Stimulated activated CD4-positive, alpha-beta T cell treated with anti-CD3 and anti-CD28 coated beads, TNF-alpha, amount 100 ng/mL, for 4 hours (primary cell): Measurements from ENCODE around the gene NUP188.
"Not testable (repeated sequence)": the region's sequence is repeated elsewhere in the genome, so short reads cannot be mapped to it uniquely, and the experiment has no call there.

Experiments used
- DNase-seq, 3 experiments: peaks; one replicate each; pipeline ENCODE4 v3.0.0-alpha.2; 2020; ENCODE audit warnings: low read depth in 3 of 3

NUP188 gene

DNA sequence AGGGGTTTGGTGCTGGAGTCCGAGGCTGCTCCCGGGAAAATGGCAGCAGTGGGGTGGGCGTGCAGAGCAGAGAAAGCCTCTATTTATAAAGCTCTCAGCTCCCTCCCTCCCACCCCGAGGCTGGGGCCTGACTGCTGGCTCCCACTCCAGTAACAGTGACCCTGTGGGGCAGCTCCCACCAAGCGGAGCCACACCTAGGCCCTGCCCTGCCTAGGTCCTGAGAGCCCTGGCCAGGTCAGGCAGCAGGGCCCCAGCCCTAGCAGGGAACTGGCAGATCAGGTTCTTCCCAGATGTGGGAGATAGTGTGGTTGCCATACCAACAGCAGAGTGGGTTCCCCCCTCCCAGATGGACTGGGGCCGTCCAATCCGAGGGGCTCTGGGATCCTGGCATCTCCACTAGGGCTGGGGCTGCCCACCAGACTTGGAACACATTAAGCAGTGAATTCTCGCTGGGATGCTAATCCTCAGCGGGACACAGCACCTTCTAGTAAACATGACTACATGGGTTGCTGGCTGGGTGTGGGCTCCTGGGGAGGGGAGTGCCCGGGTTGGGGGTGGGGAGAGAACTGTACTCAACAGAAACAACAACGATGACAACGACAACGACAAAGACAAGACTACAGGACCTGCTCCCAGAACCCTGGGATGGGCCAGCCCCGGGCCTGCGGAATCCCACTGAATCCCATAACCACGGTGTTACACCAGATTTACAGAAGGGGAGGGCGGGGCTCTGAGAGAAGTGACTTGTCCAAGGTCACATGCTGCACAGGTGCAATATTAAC lies 79.1 kb downstream of the NUP188 start:
- no peak for DNase-seq

DNA sequence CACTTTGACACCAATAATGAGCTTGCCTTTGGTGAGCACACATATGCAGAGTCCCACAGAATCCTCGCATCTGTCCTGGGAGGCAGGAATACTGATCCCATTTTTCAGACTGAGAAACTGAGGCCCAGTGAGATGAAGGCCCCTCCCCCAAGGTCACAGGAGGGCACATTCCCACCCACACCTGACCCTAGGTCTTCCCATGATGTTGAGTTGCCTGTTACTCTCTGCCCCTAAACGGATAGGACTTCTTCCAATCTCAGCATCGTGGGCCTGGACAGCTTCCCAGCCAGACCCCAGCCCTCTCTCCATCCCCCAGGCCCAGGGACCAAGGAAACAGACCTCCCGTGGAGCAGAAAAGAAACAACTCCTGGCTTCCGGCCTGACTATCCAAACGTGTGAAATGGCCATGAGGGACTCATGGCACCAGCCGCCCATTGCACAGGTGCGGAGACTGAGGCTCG lies 79.8 kb downstream of the NUP188 start:
- no peak for DNase-seq

DNA sequence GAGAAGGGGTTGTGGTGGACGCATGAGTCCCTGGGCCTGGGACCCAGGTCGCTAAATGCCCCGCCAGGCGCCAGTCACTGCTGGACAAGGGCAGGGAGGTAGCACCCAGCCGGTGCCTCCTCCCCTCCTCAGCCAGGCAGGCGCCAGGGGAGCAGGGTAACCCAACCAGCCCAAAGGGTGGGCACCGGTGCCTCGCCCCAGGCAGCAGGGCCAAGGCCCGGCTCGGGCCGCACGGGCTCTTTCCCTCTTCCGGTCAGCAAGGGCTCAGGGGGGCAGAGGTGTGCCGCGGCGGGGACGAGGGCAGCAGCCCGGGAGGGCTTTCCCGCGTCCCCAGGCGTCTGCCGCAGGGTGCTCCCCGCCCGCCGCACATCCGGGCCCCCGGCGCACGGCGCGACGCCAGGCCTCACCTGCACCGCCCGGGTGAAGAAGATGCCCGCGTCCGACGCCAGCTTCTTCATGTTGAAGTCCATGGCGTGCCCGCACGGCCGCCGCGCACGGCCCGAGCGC lies 80.2 kb downstream of the NUP188 start:
- no peak for DNase-seq

DNA sequence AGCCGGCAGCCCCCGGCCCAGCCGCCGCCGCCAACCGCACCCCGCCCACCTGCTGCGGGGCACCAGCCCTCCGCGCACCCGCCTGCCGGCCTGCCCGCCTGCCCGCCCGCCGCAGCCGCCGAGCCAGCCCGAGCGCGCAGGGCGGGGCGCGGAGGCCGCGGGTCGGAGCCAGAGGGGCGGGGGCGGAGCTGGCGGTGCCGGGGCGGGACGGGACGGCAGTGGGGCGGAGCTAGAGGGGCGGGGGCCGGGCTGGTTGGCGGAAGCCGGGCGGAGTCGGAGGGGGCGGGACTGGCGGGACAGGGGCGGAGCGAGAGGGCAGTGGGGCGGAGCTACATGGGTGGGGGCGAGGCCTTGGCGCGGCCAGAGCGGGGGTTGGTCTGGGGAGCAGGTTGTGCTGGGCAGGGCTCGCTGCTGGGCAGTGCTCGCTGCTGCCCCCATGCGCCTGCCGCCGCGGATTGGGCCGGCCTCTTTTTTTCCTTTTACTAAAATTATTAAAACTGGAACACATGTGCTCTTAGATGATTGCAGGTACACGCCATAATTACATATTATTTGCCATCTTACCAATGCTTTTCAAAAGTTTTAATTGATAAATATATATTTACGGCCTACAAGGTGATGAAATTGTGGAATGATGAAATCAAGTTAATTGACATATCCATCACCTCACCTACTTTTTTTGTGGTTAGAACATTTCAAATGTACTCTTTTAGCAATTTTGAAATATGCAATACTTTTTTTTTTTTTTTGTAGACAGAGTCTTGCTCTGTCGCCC lies 80.9 kb downstream of the NUP188 start, which contains the start of gene SH3GLB2:
SH3GLB2 (minus strand) TSS at position 140 of the 775 bp plus-strand sequence. CDS start 177 bp downstream, outside the sequence.
- DNase-seq: peak; percentile 91 to 96 (median 92)

GRCh38 chr9:129030191-129030590 lies 82.7 kb downstream of the NUP188 start:
- DNase-seq: no peak

DNA sequence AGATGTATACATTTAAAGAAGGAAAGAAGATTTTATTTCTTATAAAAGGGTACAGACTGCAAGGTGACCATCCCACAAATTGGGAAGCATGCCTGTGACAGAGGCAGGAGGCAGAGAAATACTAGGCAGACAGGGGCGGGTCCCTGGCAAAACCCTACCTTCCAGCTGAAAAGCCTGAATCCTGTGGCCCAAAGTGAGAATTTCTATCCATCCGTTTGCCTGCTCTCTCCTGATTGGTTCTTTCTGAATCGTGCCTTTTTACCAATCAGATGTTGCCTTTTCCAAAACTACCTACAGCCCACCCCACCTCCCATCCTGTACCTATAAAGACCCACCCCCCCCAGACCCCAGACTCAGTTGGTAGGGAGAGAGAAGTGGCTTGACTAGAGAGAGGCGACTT lies 84.0 kb downstream of the NUP188 start:
- no peak for DNase-seq

- DNase-seq: no peak
Measured at GRCh38 chr9:129032541-129033159, 85.2 kb downstream of the NUP188 start.

DNA sequence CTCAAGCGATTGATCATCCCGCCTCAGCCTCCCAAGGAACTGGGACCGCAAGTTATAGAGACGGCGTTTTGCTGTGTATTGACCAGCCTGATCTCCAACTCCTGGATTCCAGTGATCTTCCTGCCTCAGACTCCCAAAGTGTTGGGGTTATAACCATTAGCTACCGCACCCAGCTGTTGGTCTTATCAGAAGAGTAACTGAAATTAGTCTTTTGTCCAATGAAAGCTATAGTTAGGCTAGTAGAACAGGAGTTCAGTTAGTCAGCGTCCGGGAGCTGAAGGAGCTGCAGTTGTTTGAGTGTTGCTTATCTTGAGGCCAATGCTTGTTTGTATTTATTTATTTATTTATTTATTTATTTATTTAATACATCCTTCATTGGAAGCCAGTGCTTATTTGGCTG lies 85.7 kb downstream of the NUP188 start:
- DNase-seq: no peak

DNA sequence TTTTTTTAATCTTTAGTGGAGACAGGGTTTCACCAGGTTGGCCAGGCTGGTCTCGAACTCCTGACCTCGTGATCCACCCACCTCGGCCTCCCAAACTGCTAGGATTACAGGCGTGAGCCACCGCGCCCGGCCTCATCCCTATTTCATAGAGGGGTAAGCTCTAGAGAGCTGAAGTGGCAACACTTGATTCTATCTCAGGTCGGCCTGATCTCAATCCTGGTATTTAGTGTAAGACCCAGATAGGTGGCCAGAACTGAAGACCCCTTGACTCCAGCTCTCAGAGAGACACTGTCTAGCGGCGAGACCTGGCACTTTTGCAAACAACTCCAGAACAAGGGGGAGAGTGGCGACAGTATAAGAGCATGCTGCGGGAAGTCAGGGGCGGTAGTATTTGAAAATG lies 88.3 kb downstream of the NUP188 start:
- DNase-seq: not testable (repeated sequence)

GRCh38 chr9:129036241-129036922 lies 88.9 kb downstream of the NUP188 start, which contains the start of gene MIGA2:
Gene MIGA2, plus strand, starts transcription at chr9:129036626. Its CDS starts 3,969 bp downstream, at chr9:129040595.
- DNase-seq: peak; percentile 76 to 82 (median 77)

DNA sequence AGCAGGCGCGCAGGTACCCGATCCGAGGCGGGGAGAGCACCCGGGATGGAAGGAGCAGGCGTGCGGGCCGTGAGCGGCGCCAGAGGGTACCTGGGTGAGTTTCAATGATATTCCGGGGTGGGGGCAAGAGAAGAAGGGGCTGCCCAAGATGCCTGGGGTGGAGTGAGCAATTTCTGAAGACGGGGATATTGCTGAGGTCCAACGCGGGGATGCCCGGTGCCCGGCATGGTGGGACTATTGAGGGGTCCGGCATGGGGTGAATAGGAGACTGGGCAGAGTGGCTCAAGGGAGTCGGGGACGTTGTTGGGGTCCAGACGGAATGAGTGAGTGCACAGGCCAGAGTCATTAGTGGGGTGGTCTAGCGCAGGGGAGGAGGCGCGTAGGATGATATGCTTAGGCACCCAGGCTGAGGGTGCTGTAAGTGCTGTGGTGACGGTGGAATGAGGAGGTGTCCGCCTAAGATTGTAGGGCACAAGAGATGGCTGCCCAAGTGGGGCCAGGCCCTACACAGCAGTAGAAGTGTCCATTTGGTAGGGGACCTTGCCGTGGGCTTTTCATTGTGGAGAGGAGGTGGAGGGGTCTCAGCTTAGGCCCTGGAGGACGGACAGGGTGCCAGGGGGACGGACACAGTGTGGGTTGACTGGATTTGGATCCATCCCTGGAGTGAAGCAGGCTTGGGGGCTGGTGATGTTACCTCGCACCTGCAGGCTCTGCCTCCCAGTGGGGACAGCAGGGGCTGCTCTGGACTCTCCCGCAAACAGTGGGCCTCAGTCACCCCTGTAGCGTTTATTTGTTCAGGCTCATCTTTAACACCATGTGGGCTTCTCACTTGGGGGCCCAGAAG lies 89.6 kb downstream of the NUP188 start:
- DNase-seq: no peak

DNA sequence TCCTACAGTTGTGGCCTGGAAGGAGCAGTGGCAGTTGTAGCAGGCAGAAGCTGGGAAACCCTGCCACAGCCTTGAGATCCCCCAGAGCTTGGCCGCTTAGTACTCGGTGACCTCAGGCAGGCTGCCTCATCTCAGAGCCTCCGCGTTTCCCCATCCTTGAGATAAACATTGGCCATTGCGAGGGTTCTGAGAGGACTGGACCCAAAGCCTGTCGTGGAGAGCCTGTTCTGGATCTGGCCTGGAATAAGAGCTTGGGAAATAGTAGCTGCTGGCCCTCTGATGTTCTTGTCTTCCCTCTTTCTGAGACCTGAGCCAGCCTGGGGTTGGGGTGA lies 90.2 kb downstream of the NUP188 start:
- no peak for DNase-seq

DNA sequence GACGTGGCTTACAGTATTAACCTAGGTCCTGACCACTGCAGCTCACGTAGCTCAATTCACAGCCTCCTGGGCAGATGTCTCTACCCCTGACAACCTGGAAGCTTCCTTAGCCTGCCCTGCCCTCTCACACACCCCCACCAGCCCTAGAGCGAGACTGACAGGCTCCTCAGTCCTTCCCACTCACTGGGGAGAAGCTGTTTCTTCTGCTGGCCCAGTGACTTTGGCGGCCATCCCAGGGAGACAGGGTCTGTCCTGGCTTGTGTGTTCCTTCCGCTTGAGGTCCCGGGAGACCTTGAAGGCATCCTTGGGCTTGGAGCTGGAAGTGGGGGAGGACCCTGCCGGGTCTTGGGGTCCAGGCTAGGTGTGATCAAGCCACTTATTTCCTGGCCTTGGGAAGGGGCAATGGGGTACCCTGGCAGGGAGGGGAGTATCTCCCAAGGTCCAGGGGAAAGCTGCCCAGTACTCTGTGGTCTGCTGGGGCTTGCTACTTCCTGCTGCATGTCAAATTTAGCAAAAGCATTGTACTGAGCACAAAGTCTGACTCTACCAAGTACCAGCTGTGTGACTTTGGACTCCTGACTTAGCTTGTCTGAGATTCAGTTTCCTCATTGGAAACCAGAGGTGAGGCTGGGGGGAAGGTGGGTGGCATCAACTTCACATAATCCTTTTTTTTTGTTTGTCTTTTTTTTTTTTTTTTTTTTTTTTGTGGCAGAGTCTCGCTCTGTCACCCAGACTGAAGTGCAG lies 90.8 kb downstream of the NUP188 start:
- no peak for DNase-seq

GRCh38 chr9:129040113-129040643 lies 92.7 kb downstream of the NUP188 start:
- DNase-seq: no peak

DNA sequence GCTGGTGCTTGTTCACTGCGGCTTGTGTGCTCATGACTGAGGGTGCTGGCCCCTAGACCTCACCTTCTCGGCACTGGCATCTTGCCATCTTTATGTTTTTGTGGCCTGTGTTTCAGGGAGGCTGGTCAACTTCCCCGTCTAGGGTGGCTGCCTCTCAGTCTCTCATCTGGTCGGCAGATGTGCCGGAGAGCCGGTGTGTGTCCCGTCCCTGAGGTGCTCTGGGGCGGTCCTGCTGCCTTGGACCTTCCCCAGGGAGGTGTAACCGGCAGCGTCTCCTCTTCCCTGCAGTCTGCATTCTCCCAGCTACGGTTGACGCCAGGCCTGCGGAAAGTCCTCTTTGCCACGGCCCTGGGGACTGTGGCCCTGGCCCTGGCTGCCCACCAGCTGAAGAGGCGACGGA lies 94.5 kb downstream of the NUP188 start:
- DNase-seq: no peak

DNA sequence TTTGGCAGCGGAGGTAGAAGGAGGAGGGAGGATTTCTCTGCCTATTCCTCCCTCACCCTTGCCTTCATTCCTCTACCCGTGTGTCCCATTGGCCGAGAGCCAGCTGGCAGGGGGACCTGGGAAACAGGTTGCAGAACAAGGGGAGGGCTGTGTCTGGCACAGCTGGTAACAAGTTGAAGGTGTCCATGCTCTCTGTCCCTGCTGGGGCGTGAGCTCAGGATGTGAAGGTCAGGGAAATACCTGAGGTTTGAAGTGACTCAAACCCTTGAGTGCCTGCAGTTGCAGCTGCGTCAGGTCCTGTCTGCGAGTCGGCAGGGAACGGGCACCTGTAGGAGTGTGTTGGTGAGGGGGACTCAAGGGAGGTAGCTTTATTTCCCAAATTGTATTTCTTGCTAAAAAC lies 105.1 kb downstream of the NUP188 start:
- no peak for DNase-seq

DNA sequence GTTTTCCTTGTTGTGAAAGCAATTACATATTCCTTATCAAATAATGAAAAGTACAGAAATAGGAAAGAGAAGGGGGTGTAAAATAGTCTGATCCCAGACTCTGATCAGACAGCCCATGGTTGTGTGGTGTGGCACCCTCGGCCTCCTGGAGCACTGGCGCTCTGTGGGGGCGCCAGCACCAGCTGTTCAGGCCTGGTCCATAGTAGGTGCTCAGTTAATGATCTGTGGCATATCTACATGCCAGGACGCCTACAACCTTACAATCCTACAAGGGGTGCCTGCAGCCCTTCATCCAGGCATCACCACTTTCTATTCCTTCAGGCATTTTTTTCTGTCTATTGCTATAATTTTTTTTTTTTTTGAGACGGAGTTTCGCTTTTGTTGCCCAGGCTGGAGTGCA lies 105.5 kb downstream of the NUP188 start:
- no peak for DNase-seq

GRCh38 chr9:129054163-129054851 lies 106.8 kb downstream of the NUP188 start:
- no peak for DNase-seq
